PFSK-1 (cell line): ENCODE data around the gene CROT.

Experiments
- FOXP2 ChIP-seq: optimal IDR thresholded peaks from 2 replicates; pipeline ENCODE3; 2011; ENCODE audit warnings: borderline replicate concordance, control low read depth, inconsistent platforms; ENCODE audit not compliant: insufficient read depth; ENCODE audit errors: extremely low read length, extremely low read depth
- POLR2AphosphoS5 ChIP-seq: IDR thresholded peaks from 2 replicates; pipeline ENCODE4 v1.6.1; 2012; ENCODE audit warnings: low read depth, mild to moderate bottlenecking, control low read depth, low read length, moderate library complexity
- SIN3A ChIP-seq: IDR thresholded peaks from 2 replicates; pipeline ENCODE4 v1.6.1; 2012; ENCODE audit warnings: mild to moderate bottlenecking, low read length, moderate library complexity, borderline replicate concordance; ENCODE audit not compliant: insufficient read depth
- TAF1 ChIP-seq: IDR thresholded peaks from 2 replicates; pipeline ENCODE4 v1.6.1; 2012; ENCODE audit warnings: low read length, control low read depth, borderline replicate concordance; ENCODE audit not compliant: insufficient read depth
- TF ChIP-seq, protein P1 (sequence below), 2 experiments: IDR thresholded peaks; 2 replicates each; pipeline versions ENCODE4 v1.6.1 to v1.8.0; 2011 to 2012; ENCODE audit warnings: low read depth in 2 of 2, low read length in 2 of 2, control low read depth in 1 of 2, inconsistent platforms in 1 of 2, mild to moderate bottlenecking in 1 of 2, moderate library complexity in 1 of 2; ENCODE audit not compliant: insufficient read depth in 1 of 2

CROT gene

DNA sequence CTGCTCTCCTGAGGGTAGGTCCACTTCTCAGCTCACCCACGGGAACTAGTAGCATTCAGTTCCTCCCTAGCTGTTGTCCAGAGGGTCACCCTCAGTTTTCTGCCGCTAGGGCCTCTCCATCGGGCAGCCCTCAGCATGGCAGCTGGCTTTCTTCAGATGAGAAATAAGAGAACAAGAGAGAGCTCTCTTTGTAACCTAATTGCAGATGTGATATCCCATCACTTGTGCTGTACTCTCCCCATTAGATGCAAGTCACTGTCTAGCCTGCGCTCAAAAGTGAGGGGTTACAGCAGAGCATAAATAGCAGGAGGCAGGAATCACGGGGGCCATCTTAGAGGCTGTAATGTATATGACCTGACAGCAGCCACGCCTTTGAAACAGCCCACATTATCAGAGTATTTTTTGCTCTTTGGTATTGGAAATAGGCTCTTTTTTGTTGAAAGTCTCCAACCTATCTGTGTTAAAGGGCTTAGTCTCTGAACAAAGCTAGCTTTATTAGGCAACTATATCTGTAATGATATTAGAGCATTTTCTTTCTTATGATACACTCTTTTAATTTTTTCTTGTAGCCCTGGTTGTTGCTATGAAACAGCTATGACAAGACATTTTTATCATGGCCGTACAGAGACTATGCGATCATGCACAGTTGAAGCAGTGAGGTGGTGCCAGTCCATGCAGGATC lies 45.7 kb downstream of the CROT start:
- no peak for TF ChIP-seq TAF1
- no peak for TF ChIP-seq FOXP2
- TF ChIP-seq POLR2AphosphoS5: no peak
- TF ChIP-seq, protein P1, sequence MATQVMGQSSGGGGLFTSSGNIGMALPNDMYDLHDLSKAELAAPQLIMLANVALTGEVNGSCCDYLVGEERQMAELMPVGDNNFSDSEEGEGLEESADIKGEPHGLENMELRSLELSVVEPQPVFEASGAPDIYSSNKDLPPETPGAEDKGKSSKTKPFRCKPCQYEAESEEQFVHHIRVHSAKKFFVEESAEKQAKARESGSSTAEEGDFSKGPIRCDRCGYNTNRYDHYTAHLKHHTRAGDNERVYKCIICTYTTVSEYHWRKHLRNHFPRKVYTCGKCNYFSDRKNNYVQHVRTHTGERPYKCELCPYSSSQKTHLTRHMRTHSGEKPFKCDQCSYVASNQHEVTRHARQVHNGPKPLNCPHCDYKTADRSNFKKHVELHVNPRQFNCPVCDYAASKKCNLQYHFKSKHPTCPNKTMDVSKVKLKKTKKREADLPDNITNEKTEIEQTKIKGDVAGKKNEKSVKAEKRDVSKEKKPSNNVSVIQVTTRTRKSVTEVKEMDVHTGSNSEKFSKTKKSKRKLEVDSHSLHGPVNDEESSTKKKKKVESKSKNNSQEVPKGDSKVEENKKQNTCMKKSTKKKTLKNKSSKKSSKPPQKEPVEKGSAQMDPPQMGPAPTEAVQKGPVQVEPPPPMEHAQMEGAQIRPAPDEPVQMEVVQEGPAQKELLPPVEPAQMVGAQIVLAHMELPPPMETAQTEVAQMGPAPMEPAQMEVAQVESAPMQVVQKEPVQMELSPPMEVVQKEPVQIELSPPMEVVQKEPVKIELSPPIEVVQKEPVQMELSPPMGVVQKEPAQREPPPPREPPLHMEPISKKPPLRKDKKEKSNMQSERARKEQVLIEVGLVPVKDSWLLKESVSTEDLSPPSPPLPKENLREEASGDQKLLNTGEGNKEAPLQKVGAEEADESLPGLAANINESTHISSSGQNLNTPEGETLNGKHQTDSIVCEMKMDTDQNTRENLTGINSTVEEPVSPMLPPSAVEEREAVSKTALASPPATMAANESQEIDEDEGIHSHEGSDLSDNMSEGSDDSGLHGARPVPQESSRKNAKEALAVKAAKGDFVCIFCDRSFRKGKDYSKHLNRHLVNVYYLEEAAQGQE (IDR thresholded peaks at IDR 0.05; ENCODE audit: insufficient read depth in 1 of 2, low read depth in 2 of 2, low read length in 2 of 2): no peak
- TF ChIP-seq SIN3A: no peak

DNA sequence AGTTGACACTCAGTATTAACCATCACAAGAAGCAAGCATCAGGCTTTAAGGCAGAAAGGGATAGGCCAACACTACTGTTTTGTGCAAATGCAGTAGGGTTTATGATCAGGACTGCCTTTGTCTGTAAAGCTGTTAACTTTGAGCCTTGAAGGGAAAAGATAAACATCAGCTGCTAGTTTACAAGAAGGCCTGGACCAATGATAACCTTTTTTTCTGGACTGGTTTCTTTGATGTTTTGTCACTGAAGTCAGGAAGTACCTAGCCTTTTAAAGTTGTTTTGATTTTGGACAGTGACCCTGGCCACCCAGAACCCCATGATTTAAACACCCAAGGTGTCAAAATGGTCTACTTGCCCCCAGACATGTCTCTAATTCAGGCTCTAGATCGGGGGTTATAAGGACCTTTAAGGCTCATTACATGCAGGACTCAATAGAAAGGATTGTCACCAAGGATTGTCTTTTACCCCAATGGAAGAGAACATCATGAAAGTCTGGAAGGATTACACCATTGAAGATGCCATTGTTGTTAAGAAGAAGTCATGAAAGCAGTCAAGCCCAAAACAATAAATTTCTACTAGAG lies 50.1 kb downstream of the CROT start:
- TF ChIP-seq, protein P1 (IDR thresholded peaks at IDR 0.05; ENCODE audit: insufficient read depth in 1 of 2, low read depth in 2 of 2, low read length in 2 of 2): no peak
- no peak for TF ChIP-seq TAF1
- TF ChIP-seq FOXP2: no peak
- TF ChIP-seq SIN3A: no peak
- no peak for TF ChIP-seq POLR2AphosphoS5

DNA sequence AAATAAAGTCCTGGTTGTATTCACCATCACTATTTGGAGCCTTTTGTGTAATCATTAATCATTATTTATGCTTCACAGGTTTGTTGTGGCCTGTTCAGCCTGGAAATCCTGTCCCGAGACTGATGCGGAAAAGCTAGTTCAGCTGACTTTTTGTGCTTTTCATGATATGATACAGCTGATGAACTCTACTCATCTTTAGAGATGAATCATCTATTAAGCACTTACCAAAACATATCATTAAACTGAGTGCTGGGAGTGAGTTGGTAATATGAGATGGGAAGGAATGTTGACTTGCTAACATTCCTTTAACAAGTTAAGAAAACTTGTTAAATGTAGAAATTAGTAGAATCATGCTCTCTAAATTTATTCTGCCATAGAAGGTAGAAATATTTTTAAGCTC lies 53.0 kb downstream of the CROT start:
- TF ChIP-seq POLR2AphosphoS5 (no peak), TAF1 (no peak), SIN3A (no peak), FOXP2 (no peak)
- TF ChIP-seq, protein P1 (IDR thresholded peaks at IDR 0.05; ENCODE audit: insufficient read depth in 1 of 2, low read depth in 2 of 2, low read length in 2 of 2): no peak

DNA sequence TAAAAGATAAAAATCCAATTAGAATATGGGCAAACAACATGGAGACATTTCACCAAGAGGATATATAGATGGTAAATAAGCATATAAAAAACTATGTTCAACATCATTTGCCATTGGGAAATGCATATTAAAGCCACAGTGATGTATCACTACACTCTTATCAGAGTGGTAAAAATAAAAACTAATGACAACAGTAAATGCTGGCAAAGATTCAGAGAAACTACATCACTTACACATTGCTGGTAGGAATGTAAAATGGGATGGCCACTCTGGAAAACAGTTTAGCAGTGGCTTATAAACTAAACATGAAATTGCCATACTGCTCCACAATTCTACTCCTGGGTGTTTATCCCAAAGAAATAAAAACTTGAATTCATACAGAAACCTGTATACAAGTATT lies 59.2 kb downstream of the CROT start:
- TF ChIP-seq TAF1 (no peak), SIN3A (no peak), POLR2AphosphoS5 (no peak), FOXP2 (no peak)
- TF ChIP-seq, protein P1 (IDR thresholded peaks at IDR 0.05; ENCODE audit: insufficient read depth in 1 of 2, low read depth in 2 of 2, low read length in 2 of 2): no peak
